Activated CD4-positive, alpha-beta T cell treated with anti-CD3 and anti-CD28 coated beads, Interleukin-2, amount 50 U/mL, for 24 hours (primary cell): Measurements from ENCODE around the gene SYT6.

Experiments
- DNase-seq, 2 donors: peaks; one replicate each; pipeline ENCODE4 v3.0.0-alpha.2; 2020; ENCODE audit warnings: low read depth in 1 of 2, low spot score in 1 of 2

Gene SYT6

GRCh38 chr1:114094675-114095074 lies 59.0 kb downstream of the SYT6 start:
- DNase-seq, result no peak

- DNase-seq, result no peak
Observed at GRCh38 chr1:114094363-114094634, 59.4 kb downstream of the SYT6 start.

GRCh38 chr1:114093624-114094362 lies 59.9 kb downstream of the SYT6 start:
- no peak for DNase-seq

- no peak for DNase-seq
Observed at GRCh38 chr1:114092186-114093062, 61.2 kb downstream of the SYT6 start.

GRCh38 chr1:114091711-114092110 lies 62.0 kb downstream of the SYT6 start:
- DNase-seq, result no peak

- DNase-seq, result no peak
Observed at GRCh38 chr1:114090738-114091505, 62.7 kb downstream of the SYT6 start.

- no peak for DNase-seq
Observed at GRCh38 chr1:114089502-114090138, 64.0 kb downstream of the SYT6 start.

GRCh38 chr1:114088392-114089299 lies 65.0 kb downstream of the SYT6 start:
- no peak for DNase-seq

- DNase-seq, result no peak
Observed at GRCh38 chr1:114087495-114087894, 66.2 kb downstream of the SYT6 start.

- no peak for DNase-seq
Observed at GRCh38 chr1:114086601-114087368, 66.9 kb downstream of the SYT6 start.

- no peak for DNase-seq
Observed at GRCh38 chr1:114082867-114083585, 70.6 kb downstream of the SYT6 start.

- DNase-seq, result no peak
Observed at GRCh38 chr1:114082304-114082630, 71.4 kb downstream of the SYT6 start.

- DNase-seq, result no peak
Observed at GRCh38 chr1:114081437-114082303, 72.0 kb downstream of the SYT6 start.

- DNase-seq, result no peak
Observed at GRCh38 chr1:114080511-114081436, 72.9 kb downstream of the SYT6 start.

GRCh38 chr1:114079596-114080190 lies 74.0 kb downstream of the SYT6 start:
- no peak for DNase-seq

GRCh38 chr1:114078116-114078515 lies 75.6 kb downstream of the SYT6 start:
- no peak for DNase-seq

GRCh38 chr1:114077188-114077587 lies 76.5 kb downstream of the SYT6 start:
- no peak for DNase-seq
